Breast epithelium (tissue), 3 donors: Measurements from ENCODE around the gene FZD2.

ENCODE experiments used
- CTCF ChIP-seq, 3 donors: fragments of 450-650 bp; IDR thresholded peaks; one replicate each; pipeline ENCODE4 v1.5.1; 2016 to 2017; ENCODE audit warnings: antibody characterized with exemption in 3 of 3, mild to moderate bottlenecking in 3 of 3, moderate library complexity in 3 of 3
- POLR2A ChIP-seq: fragments of 450-650 bp; IDR thresholded peaks from one replicate; pipeline ENCODE4 v1.6.1; 2016; ENCODE audit warnings: antibody characterized with exemption, mild to moderate bottlenecking, moderate library complexity
- POLR2AphosphoS5 ChIP-seq, 3 donors: sonication (generic); formaldehyde crosslinking; IDR thresholded peaks; one replicate each; pipeline ENCODE4 v1.6.1; 2017; ENCODE audit warnings: antibody characterized with exemption in 3 of 3

- TF ChIP-seq CTCF (IDR thresholded peaks at IDR 0.05): no peak
- no peak for TF ChIP-seq POLR2A
- TF ChIP-seq POLR2AphosphoS5 (IDR thresholded peaks at IDR 0.05): no peak
These were observed 44.7 kb downstream of the FZD2 start for GRCh38 chr17:44601973-44602372.
